Cardiac muscle cell (in vitro differentiated cells and primary cell): ENCODE measurements around the gene RNF208. TPM values are rescaled to one million over a fixed set of nuclear protein-coding genes. Genes with fewer than 3 reads are reported as not detected.

ENCODE experiments used
- DNase-seq, 2 donors: peaks; one replicate each; pipeline versions ENCODE4 v3.0.0 to v3.0.0-alpha.2; 2010 to 2017; ENCODE audit warnings: low read depth in 1 of 2, low spot score in 1 of 2
- H3K27ac ChIP-seq: fragments of 200-600 bp; sonication (generic); 2 replicates; pipeline ENCODE4 v1.5.1; 2016
- H3K27me3 ChIP-seq: fragments of 200-600 bp; sonication (generic); 2 replicates; pipeline ENCODE4 v1.6.0; 2016; ENCODE audit warnings: control low read depth
- H3K36me3 ChIP-seq: fragments of 200-600 bp; sonication (generic); 2 replicates; pipeline ENCODE4 v1.5.1; 2016; ENCODE audit warnings: control low read depth
- H3K4me1 ChIP-seq: fragments of 200-600 bp; sonication (generic); 2 replicates; pipeline ENCODE4 v1.8.1; 2017; ENCODE audit warnings: low read depth, mild to moderate bottlenecking, mixed run types
- H3K4me3 ChIP-seq: fragments of 200-600 bp; sonication (generic); 2 replicates; pipeline ENCODE4 v1.5.1; 2016; ENCODE audit warnings: mild to moderate bottlenecking
- H3K9me3 ChIP-seq: fragments of 200-600 bp; sonication (generic); 2 replicates; pipeline ENCODE4 v1.5.1; 2017; ENCODE audit warnings: low read depth, mild to moderate bottlenecking, control low read depth
- CTCF ChIP-seq: IDR thresholded peaks from 2 replicates; pipeline ENCODE4 v1.5.1; 2012; ENCODE audit warnings: low read depth, mild to moderate bottlenecking, low read length
- polyA plus RNA-seq: library from polyadenylated mRNA; unstranded; fragments of >200 nt; fragmentation: Nextera tagmentation; extraction: Ambion mirVana; gene quantifications from 2 replicates; pipeline ENCODE4 v1.2.1, GENCODE V29; 2016
- total RNA-seq: library from RNA; depleted of rRNA; stranded (reverse); fragments of >200 nt; gene quantifications from 2 replicates; pipeline ENCODE4 v1.2.3, GENCODE V29; 2016

The RNF208 gene
- total RNA-seq (19.3 and 23.1 TPM in 2 replicates), polyA plus RNA-seq (6.1 and 8.1 TPM in 2 replicates)

DNA sequence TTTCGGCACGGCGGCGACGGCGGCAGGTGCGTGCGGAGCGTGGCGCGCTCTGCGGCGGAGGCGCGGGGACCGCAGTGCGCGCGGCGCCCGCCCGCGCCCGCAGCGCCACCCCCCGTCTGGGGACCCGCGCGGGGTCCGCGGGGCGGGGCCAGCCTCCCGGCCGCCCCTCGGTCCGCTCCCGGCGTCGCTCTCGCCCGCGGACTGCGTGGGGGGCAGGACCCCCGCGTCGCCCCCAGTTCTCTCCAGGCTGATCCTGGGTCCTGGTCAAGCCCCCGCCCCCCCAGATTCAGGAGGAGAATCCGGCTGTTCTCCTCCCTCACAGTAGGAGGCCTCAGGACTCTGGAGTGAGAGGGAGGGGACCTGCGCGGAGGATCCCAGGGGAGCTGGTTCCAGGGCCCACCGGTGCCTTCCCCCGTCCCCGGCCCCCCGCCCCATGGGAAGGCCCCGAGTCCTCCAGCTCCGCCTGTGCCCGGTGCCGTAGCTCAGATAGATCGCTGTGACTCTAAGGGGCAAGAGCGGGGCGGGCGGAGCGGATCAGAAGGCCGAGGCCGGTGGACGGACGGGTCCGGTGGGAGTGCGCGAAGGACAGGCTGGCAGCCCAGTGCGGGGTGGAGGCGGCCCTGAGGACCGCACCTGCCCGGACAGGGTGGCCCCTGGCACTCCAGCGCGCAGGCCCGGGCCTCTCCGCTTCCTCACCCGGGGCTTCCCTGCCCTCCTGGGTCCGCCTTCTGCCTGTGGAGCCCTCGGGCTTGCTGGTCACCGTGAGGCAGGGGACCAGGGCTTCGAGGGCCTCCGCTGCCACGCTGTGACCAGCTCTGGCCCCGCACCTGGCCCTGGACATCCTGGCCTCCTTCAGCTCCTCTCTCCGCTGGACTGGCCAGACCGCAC is at the start of gene RNF208:
RNF208 (minus strand) TSS at position 51 of the 888 bp plus-strand sequence. CDS start 1,028 bp downstream, outside the sequence.
- no peaks in the 10 kb centered on the region for H3K9me3 ChIP-seq
- DNase-seq: peak in 1 of 2 donors; percentile 57
- no peak for TF ChIP-seq CTCF
- H3K36me3 ChIP-seq: no peaks in the 10 kb centered on the region
- peaks cover 29% of the 10 kb centered on the region for H3K4me1 ChIP-seq
- H3K4me3 ChIP-seq: peak within 1 kb of the TSS; percentile 59
- H3K27ac ChIP-seq: peak within 1 kb of the TSS; percentile 81
- no peaks in the 10 kb centered on the region for H3K27me3 ChIP-seq

GRCh38 chr9:137271696-137272076 is 49.6 kb upstream of the RNF208 start:
- no peaks in the 10 kb centered on the region for H3K9me3 ChIP-seq
- TF ChIP-seq CTCF: no peak
- peaks cover 11% of the 10 kb centered on the region for H3K4me1 ChIP-seq
- H3K4me3 ChIP-seq: no peak overlapping the region
- no peak for DNase-seq
- H3K27ac ChIP-seq: peak overlapping the region; percentile 10
- H3K36me3 ChIP-seq: peaks cover 12% of the 10 kb centered on the region
- no peaks in the 10 kb centered on the region for H3K27me3 ChIP-seq

- peaks cover 14% of the 10 kb centered on the region for H3K36me3 ChIP-seq
- H3K4me3 ChIP-seq: no peak overlapping the region
- DNase-seq: no peak
- H3K9me3 ChIP-seq: no peaks in the 10 kb centered on the region
- no peaks in the 10 kb centered on the region for H3K27me3 ChIP-seq
- H3K27ac ChIP-seq: peak overlapping the region; percentile 10
- TF ChIP-seq CTCF: no peak
- H3K4me1 ChIP-seq: peaks cover 5% of the 10 kb centered on the region
These were observed 49.1 kb upstream of the RNF208 start for GRCh38 chr9:137270929-137271695.

DNA sequence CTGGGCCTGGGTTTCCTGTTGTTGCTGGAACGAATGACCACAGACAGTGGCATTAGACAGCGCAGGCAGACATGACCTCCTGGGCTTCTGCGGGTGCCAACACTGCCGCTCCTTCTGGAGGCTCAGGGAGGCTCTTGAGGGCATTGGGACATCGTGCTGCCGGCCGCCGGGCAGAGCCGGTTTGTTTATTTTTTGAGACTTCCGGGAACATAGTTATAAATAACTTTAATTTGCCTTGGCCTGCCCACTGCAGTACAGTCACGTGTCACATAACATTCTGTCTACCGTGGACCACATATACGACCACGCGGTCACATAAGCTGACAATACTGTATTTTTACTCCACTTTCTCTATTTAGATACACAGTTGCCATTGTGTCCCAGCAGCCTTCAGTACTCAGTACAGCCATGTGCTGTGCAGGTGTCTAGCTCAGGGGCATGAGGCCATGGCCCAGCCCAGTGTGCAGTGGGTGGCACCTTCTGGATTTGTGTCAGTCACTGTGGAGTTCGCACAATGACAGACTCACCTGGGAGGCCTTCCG is 47.3 kb upstream of the RNF208 start:
- Histone ChIP-seq H3K4me3 (no peak overlapping the region), H3K4me1 (no peaks in the 10 kb centered on the region), H3K27ac (no peak overlapping the region), H3K27me3 (no peaks in the 10 kb centered on the region), H3K36me3 (peaks cover 14% of the 10 kb centered on the region), H3K9me3 (no peaks in the 10 kb centered on the region)
- DNase-seq: no peak
- no peak for TF ChIP-seq CTCF

DNA sequence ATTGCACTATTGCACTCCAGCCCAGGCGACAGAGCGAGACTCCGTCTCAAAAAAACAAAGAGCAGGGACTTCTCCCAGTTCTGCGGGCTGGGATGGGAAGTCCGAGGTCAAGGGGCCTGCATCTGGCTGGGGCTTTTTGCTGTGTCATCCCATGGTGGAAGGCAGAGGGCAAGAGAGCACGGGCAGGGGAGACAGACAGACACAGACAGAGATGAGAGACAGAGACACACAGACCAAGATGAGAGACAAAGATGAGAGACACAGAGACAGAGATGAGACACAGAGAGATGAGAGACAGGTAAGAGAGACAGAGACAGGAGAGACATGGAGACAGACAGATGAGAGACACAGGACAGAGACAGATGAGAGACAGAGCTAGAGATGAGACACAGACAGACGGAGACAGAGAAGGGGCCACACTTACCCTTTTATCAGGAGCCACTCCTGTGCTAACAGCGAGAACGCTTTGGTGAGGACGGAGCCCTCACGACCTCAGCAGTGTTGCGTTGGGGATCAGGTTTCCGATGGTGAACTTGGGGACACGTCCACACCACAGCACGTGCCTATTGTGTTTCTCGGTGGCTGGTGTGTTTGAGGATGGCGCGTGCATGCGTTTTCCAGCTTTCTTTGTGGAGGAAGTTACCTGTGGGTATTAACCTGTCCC is 46.6 kb upstream of the RNF208 start:
- no peak for TF ChIP-seq CTCF
- no peak for DNase-seq
- Histone ChIP-seq H3K27ac (no peak overlapping the region), H3K27me3 (no peaks in the 10 kb centered on the region), H3K4me3 (no peak overlapping the region), H3K9me3 (no peaks in the 10 kb centered on the region), H3K36me3 (peaks cover 17% of the 10 kb centered on the region), H3K4me1 (no peaks in the 10 kb centered on the region)
